Measurements from ENCODE around the gene MFSD6.

The MFSD6 gene

GRCh38 chr2:190470256-190470826, 62.2 kb downstream of the MFSD6 start:
- Histone ChIP-seq H3F3A (ENCODE audit: control insufficient read depth, insufficient read depth) (peaks cover 3% of the 10 kb centered on the region; the same call in 1 of the 2 replicates), H3K27me3 (ENCODE audit: control insufficient read depth, low read length) (no peaks in the 10 kb centered on the region), H3K27ac (ENCODE audit: low read depth, low read length) (0 out of 2 replicates have a peak overlapping the region, but pooled peaks have one; percentile 75), H3K9me2 (replicated peaks; ENCODE audit: control insufficient read depth, low read length) (no peaks in the 10 kb centered on the region), H3K9me3 (ENCODE audit: control insufficient read depth, insufficient read depth, low read length) (no peaks in the 10 kb centered on the region), H3K4me2 (ENCODE audit: low read length) (no peak overlapping the region), H3K4me1 (ENCODE audit: control insufficient read depth, low read length) (peaks cover 51% of the 10 kb centered on the region), H3K4me3 (ENCODE audit: low read length) (no peak overlapping the region), H3K36me3 (ENCODE audit: control insufficient read depth, low read length) (peaks cover 5% of the 10 kb centered on the region), H4K20me1 (ENCODE audit: control insufficient read depth, insufficient read depth, low read depth, low read length) (no peaks in the 10 kb centered on the region), H3K79me2 (ENCODE audit: control insufficient read depth, low read length) (peaks cover 20% of the 10 kb centered on the region)
- TF ChIP-seq CTCF (IDR thresholded peaks at IDR 0.05; ENCODE audit: low read depth, low read length, poor library complexity, severe bottlenecking) (no peak), EZH2phosphoT487 (IDR thresholded peaks at IDR 0.05; ENCODE audit: borderline replicate concordance, low read length) (no peak)

- Histone ChIP-seq H3K9me3 (ENCODE audit: control insufficient read depth, insufficient read depth, low read length) (no peaks in the 10 kb centered on the region), H3K4me2 (ENCODE audit: low read length) (no peak overlapping the region), H3K27ac (ENCODE audit: low read depth, low read length) (no peak overlapping the region), H3F3A (ENCODE audit: control insufficient read depth, insufficient read depth) (0 out of 2 replicates have a peak, but pooled peaks cover 7% of the 10 kb centered on the region), H3K9me2 (replicated peaks; ENCODE audit: control insufficient read depth, low read length) (no peaks in the 10 kb centered on the region), H3K79me2 (ENCODE audit: control insufficient read depth, low read length) (no peaks in the 10 kb centered on the region), H3K27me3 (ENCODE audit: control insufficient read depth, low read length) (no peaks in the 10 kb centered on the region), H3K4me3 (ENCODE audit: low read length) (no peak overlapping the region), H3K36me3 (ENCODE audit: control insufficient read depth, low read length) (no peaks in the 10 kb centered on the region), H3K4me1 (ENCODE audit: control insufficient read depth, low read length) (no peaks in the 10 kb centered on the region), H4K20me1 (ENCODE audit: control insufficient read depth, insufficient read depth, low read depth, low read length) (no peaks in the 10 kb centered on the region)
- TF ChIP-seq CTCF (IDR thresholded peaks at IDR 0.05; ENCODE audit: low read depth, low read length, poor library complexity, severe bottlenecking) (no peak), EZH2phosphoT487 (IDR thresholded peaks at IDR 0.05; ENCODE audit: borderline replicate concordance, low read length) (no peak)
Measured at GRCh38 chr2:190477661-190478454, 69.7 kb downstream of the MFSD6 start.

GRCh38 chr2:190478572-190479195, 70.5 kb downstream of the MFSD6 start:
- TF ChIP-seq EZH2phosphoT487 (IDR thresholded peaks at IDR 0.05; ENCODE audit: borderline replicate concordance, low read length) (no peak), CTCF (IDR thresholded peaks at IDR 0.05; ENCODE audit: low read depth, low read length, poor library complexity, severe bottlenecking) (no peak)
- Histone ChIP-seq H3K79me2 (ENCODE audit: control insufficient read depth, low read length) (no peaks in the 10 kb centered on the region), H3K9me3 (ENCODE audit: control insufficient read depth, insufficient read depth, low read length) (no peaks in the 10 kb centered on the region), H3K9me2 (replicated peaks; ENCODE audit: control insufficient read depth, low read length) (no peaks in the 10 kb centered on the region), H4K20me1 (ENCODE audit: control insufficient read depth, insufficient read depth, low read depth, low read length) (no peaks in the 10 kb centered on the region), H3K4me2 (ENCODE audit: low read length) (no peak overlapping the region), H3K4me3 (ENCODE audit: low read length) (no peak overlapping the region), H3F3A (ENCODE audit: control insufficient read depth, insufficient read depth) (0 out of 2 replicates have a peak, but pooled peaks cover 7% of the 10 kb centered on the region), H3K27me3 (ENCODE audit: control insufficient read depth, low read length) (no peaks in the 10 kb centered on the region), H3K36me3 (ENCODE audit: control insufficient read depth, low read length) (no peaks in the 10 kb centered on the region), H3K4me1 (ENCODE audit: control insufficient read depth, low read length) (no peaks in the 10 kb centered on the region), H3K27ac (ENCODE audit: low read depth, low read length) (no peak overlapping the region)
